CD4-positive, alpha-beta memory T cell (primary cell): ENCODE results near the gene IRF1. TPM values are rescaled to one million over a fixed set of nuclear protein-coding genes. Genes with fewer than 3 reads are reported as not detected.
A peak's percentile ranks its signal among the peaks of the same experiment; 100 is the strongest.
"Not testable (repeated sequence)": the region's sequence is repeated elsewhere in the genome, so short reads cannot be mapped to it uniquely, and the experiment has no call there.

Experiments
- CTCF ChIA-PET: fragments of 350-600 bp; sonication (Branson Sonifier 250); formaldehyde crosslinking; loops from one replicate; lab custom pipeline; 2021; ENCODE audit warnings: inconsistent platforms; ENCODE audit not compliant: partially characterized antibody; lab: Charles Lee
- POLR2A ChIA-PET: fragments of 350-600 bp; sonication (Branson Sonifier 250); formaldehyde crosslinking; loops from one replicate; lab custom pipeline; 2021; ENCODE audit not compliant: partially characterized antibody; lab: Charles Lee
- DNase-seq, 5 donors: peaks; one replicate each; pipeline versions ENCODE4 v3.0.0 to v3.0.0-alpha.2; 2020 to 2022; ENCODE audit warnings: mixed read lengths in 1 of 5
- H3K27ac ChIP-seq: one replicate; pipeline ENCODE4 v1.7.0; 2013; ENCODE audit warnings: low read depth, low read length
- H3K27me3 ChIP-seq: 2 replicates; pipeline ENCODE4 v1.7.0; 2013; ENCODE audit warnings: mild to moderate bottlenecking, low read length, moderate library complexity; ENCODE audit not compliant: insufficient read depth
- H3K36me3 ChIP-seq: 2 replicates; pipeline ENCODE4 v1.7.0; 2013; ENCODE audit warnings: mild to moderate bottlenecking, low read length, moderate library complexity; ENCODE audit not compliant: insufficient read depth
- H3K4me1 ChIP-seq: 2 replicates; pipeline ENCODE4 v1.7.0; 2013; ENCODE audit warnings: mild to moderate bottlenecking, low read length, moderate library complexity; ENCODE audit not compliant: insufficient read depth
- H3K4me3 ChIP-seq, 2 donors: one replicate each; pipeline ENCODE4 v1.7.0; 2013; ENCODE audit warnings: low read length in 2 of 2, mild to moderate bottlenecking in 1 of 2
- H3K9me3 ChIP-seq, 2 donors: one replicate each; pipeline ENCODE4 v1.7.0; 2013; ENCODE audit warnings: low read length in 2 of 2, control low read depth in 1 of 2; ENCODE audit not compliant: control insufficient read depth in 1 of 2
- H3K27ac Mint-ChIP-seq, 7 donors: one replicate each; pipeline ENCODE4 v1.8.0; 2020 to 2021; ENCODE audit warnings: mixed read lengths in 7 of 7, mild to moderate bottlenecking in 6 of 7, inconsistent platforms in 3 of 7, moderate library complexity in 3 of 7
- H3K27me3 Mint-ChIP-seq, 2 donors: one replicate each; pipeline ENCODE4 v1.8.0; 2020 to 2021; ENCODE audit warnings: mixed read lengths in 2 of 2
- H3K36me3 Mint-ChIP-seq, 2 donors: one replicate each; pipeline ENCODE4 v1.8.0; 2020 to 2021; ENCODE audit warnings: mixed read lengths in 2 of 2, inconsistent platforms in 1 of 2, mild to moderate bottlenecking in 1 of 2
- H3K4me1 Mint-ChIP-seq, 4 donors: one replicate each; pipeline ENCODE4 v1.8.0; 2020 to 2021; ENCODE audit warnings: mixed read lengths in 4 of 4, mild to moderate bottlenecking in 1 of 4
- H3K4me3 Mint-ChIP-seq, 8 donors: one replicate each; pipeline ENCODE4 v1.8.0; 2020 to 2021; ENCODE audit warnings: mixed read lengths in 8 of 8, mild to moderate bottlenecking in 7 of 8, moderate library complexity in 6 of 8, inconsistent platforms in 3 of 8
- H3K9me3 Mint-ChIP-seq, 8 donors: one replicate each; pipeline ENCODE4 v1.8.0; 2020 to 2021; ENCODE audit warnings: mixed read lengths in 8 of 8, mild to moderate bottlenecking in 5 of 8, inconsistent platforms in 3 of 8, moderate library complexity in 1 of 8
- intact Hi-C: fragments of 100-400 bp; cut with micrococcal nuclease; formaldehyde crosslinking; loops from one replicate; pipeline ENCODE4 v1.15.1; 2023
- polyA plus RNA-seq, 2 donors: library from polyadenylated mRNA; unstranded; fragments of 300-500 nt; fragmentation: Illumina TruSeq; gene quantifications; one replicate each; pipeline ENCODE4 v1.2.3, GENCODE V29; 2021
- total RNA-seq, 2 experiments: library from RNA; stranded (reverse); gene quantifications; one replicate each; pipeline ENCODE4 v1.2.3, GENCODE V29; 2021

IRF1 gene
- total and polyA plus RNA-seq, 4 experiments from 2014 or later, result 192 to 237 (median 197) TPM

DNA sequence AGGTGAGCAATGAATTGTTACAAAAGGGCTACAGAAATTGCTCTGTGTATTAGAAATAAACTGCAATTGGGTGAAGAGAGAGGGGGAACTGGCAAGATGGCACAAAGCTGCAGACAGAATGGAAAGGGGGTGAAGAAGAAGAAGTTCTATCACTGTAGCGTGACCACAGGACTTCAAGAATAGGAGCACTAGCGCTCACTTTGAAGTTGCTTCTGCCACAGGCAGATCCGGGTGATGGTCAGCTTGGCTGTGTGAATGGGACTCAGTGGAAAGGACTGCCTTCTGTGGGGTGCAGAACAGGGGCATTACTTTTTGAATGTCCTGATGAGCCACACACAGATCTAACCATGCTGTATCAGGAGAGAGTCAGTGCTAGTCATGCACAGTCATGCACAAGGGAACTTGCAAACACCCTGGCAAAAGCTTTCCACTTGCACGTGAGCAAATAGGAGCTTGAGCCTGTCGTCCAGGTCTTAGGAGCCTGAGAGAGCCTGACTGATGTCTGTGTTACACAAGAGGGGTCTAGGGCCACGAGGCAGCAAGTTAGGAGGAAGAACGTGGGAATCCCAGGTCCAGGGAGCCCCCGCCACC lies 36.5 kb upstream of the IRF1 start:
- H3K4me1 Mint-ChIP-seq, result peaks cover 8 to 15% (median 13%) of the 10 kb centered on the region in 4 donors

DNA sequence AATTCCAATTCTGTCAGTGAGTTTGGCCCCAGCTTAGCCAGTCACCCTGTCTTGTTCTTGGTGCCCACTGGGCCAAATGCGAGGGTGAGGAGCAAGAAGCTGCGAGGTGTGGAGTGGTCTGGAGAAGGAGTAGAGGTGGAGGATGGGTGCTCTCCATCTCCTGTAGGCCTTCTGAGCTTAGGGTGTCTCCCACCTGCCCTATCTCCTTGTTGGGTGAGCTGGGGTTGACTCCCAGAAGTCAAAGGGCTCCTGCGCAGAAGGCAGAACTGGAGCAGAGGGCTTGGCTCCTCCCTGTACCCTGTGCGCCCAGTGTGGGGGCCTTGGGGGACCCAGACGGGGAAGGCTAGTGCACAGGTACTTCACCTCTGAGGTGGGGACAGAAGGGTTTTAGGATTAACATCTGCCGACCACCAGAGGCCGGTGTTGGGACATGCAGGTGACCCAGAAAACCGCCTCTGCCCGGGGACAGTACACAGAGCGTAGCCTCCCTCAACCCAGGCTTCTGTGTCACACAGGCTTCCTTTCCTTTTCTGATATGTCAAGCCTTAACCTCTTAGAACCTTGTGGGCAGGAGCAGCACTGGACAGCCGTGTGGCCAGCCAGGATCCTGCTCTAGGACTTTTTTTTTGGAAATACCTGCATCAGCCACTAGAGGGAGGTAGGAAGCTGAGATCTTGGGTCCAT lies 35.9 kb upstream of the IRF1 start:
- Histone ChIP-seq H3K27me3 (no peaks in the 10 kb centered on the region), H3K4me1 (peaks cover 16% of the 10 kb centered on the region), H3K36me3 (no peaks in the 10 kb centered on the region), H3K27ac (no peak overlapping the region), H3K9me3 (no peaks in the 10 kb centered on the region), H3K4me3 (no peak overlapping the region)
- peaks cover 0 to 1% of the 10 kb centered on the region in 2 donors for H3K27me3 Mint-ChIP-seq
- H3K4me3 Mint-ChIP-seq, result peak overlapping the region in 2 of 8 donors; percentile 57 to 60
- CTCF ChIA-PET, result interaction anchor here (0.5 to 3.7 kb wide), 40 partner anchors 11 to 362 kb away, joined by 3 to 47 read pairs (median 4); partner anchors contain the start of genes GDF9, RAD50 and UQCRQ
- no peaks in the 10 kb centered on the region for H3K9me3 Mint-ChIP-seq
- DNase-seq, result peak; percentile 43 to 63 (median 49)
- no peak overlapping the region for H3K27ac Mint-ChIP-seq
- no peaks in the 10 kb centered on the region for H3K36me3 Mint-ChIP-seq
- H3K4me1 Mint-ChIP-seq, result peaks cover 8 to 15% (median 13%) of the 10 kb centered on the region in 4 donors
- intact Hi-C loops, result loop anchor here (1.0 to 10.0 kb wide), 5 partner anchors 30 to 358 kb away; partner anchors contain the start of gene RAD50
- POLR2A ChIA-PET, result interaction anchor here (0.5 kb wide), 1 partner anchor 45 kb away, joined by 3 read pairs; no protein-coding TSS in a partner anchor

More for the DNA sequence above, 36.5 kb upstream of the IRF1 start:
- Mint-ChIP-seq H3K27me3 (peaks cover 2 to 5% of the 10 kb centered on the region in 2 donors), H3K27ac (no peak overlapping the region), H3K9me3 (no peaks in the 10 kb centered on the region), H3K4me3 (no peak overlapping the region), H3K36me3 (no peaks in the 10 kb centered on the region)
- ChIA-PET CTCF (interaction anchor here (0.5 to 3.7 kb wide), 37 partner anchors 10 to 1848 kb away, joined by 3 to 47 read pairs (median 5); partner anchors contain the start of gene RAD50), POLR2A (no interaction called here)
- Histone ChIP-seq H3K4me3 (no peak overlapping the region), H3K27me3 (no peaks in the 10 kb centered on the region), H3K9me3 (no peaks in the 10 kb centered on the region), H3K27ac (no peak overlapping the region), H3K4me1 (peaks cover 16% of the 10 kb centered on the region), H3K36me3 (no peaks in the 10 kb centered on the region)
- intact Hi-C loops, result loop anchor here (1.0 to 10.0 kb wide), 5 partner anchors 29 to 358 kb away; partner anchors contain the start of gene RAD50
- no peak for DNase-seq

DNA sequence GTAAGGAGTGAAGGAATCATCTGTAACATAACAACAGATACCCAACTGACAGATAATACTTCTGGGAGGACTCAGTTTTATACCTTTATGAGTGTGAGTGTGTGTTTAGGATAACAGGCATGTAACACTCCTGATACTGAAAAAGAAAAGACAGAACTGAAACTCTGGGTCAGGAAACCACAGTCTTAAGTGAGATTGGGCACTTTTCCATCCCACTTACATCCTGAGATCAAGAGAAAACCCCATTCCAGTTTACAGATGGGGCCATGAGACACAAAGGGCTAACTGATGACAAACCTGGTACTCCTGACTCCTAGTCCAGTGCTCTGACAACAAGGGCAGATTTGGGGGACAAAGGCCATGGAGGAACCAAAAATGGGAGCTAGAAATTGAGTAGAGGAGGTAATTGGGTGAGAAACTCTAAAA lies 34.7 kb upstream of the IRF1 start:
- DNase-seq, result no peak
- Histone ChIP-seq H3K27ac (no peak overlapping the region), H3K9me3 (no peaks in the 10 kb centered on the region), H3K36me3 (no peaks in the 10 kb centered on the region), H3K4me1 (peaks cover 22% of the 10 kb centered on the region), H3K27me3 (no peaks in the 10 kb centered on the region), H3K4me3 (no peak overlapping the region)
- intact Hi-C loops, result loop anchor here (10.0 kb wide), 2 partner anchors 89 to 359 kb away; no protein-coding TSS in a partner anchor
- Mint-ChIP-seq H3K9me3 (no peaks in the 10 kb centered on the region), H3K4me3 (no peak overlapping the region), H3K4me1 (peaks cover 11 to 20% (median 13%) of the 10 kb centered on the region in 4 donors), H3K36me3 (no peaks in the 10 kb centered on the region), H3K27me3 (no peaks in the 10 kb centered on the region), H3K27ac (no peak overlapping the region)
- CTCF ChIA-PET, result interaction anchor here (0.8 to 3.7 kb wide), 10 partner anchors 12 to 341 kb away, joined by 3 to 47 read pairs (median 6); partner anchors contain the start of genes GDF9, RAD50 and UQCRQ
- POLR2A ChIA-PET, result no interaction called here

DNA sequence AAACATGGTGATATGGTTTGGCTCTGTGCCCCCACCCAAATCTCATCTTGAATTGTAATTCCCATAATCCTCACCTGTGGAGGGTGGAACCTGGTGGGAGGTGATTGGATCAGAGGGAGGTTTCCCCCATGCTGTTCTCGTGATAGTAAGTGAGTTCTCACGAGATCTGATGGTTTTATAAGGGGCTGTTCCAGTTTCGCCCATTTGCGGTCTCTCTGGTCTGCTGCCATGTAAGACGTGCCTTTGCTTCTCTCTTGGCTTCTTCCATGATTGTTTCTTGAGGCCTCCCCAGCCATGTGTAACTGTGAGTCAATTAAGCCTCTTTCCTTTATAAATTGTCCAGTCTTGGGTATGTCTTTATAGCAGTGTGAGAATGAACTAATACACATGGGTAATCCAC lies 34.3 kb upstream of the IRF1 start:
- H3K9me3 ChIP-seq, H3K36me3 Mint-ChIP-seq, H3K27me3 Mint-ChIP-seq, H3K4me3 ChIP-seq, H3K27me3 ChIP-seq, H3K36me3 ChIP-seq, H3K27ac Mint-ChIP-seq, DNase-seq, H3K4me3 Mint-ChIP-seq, H3K27ac ChIP-seq, POLR2A ChIA-PET, H3K9me3 Mint-ChIP-seq: not testable (repeated sequence)
- CTCF ChIA-PET, result interaction anchor here (3.4 to 3.7 kb wide), 2 partner anchors 12 to 16 kb away, joined by 13 to 21 read pairs; no protein-coding TSS in a partner anchor
- peaks cover 22% of the 10 kb centered on the region for H3K4me1 ChIP-seq
- intact Hi-C loops, result loop anchor here (10.0 kb wide), 2 partner anchors 90 to 360 kb away; no protein-coding TSS in a partner anchor
- H3K4me1 Mint-ChIP-seq, result peaks cover 11 to 20% (median 13%) of the 10 kb centered on the region in 4 donors

DNA sequence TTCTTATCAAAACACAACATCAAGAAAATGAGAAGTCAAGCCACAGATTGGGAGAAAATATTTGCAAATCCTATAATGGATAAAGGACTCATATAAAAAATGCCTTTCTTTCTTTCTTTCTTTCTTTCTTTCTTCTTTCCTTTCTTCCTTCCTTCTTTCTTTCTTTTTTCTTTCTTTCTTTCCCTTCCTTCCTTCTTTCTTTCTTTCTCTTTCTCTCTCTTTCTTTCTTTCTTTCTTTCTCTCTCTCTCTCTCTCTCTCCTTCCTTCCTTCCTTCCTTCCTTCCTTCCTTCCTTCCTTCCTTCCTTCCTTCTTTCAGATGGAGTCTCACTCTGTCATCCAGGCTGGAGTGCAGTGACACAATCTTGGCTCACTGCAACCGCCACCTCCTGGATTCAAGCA lies 31.5 kb upstream of the IRF1 start:
- H3K27ac ChIP-seq, DNase-seq, POLR2A ChIA-PET, H3K4me3 ChIP-seq, H3K4me3 Mint-ChIP-seq, H3K9me3 ChIP-seq, H3K9me3 Mint-ChIP-seq, H3K36me3 ChIP-seq, H3K27me3 ChIP-seq, CTCF ChIA-PET, H3K36me3 Mint-ChIP-seq, H3K27me3 Mint-ChIP-seq: not testable (repeated sequence)
- peak overlapping the region in 1 of 7 donors; percentile 23 for H3K27ac Mint-ChIP-seq
- intact Hi-C loops, result loop anchor here (10.0 kb wide), 2 partner anchors 93 to 363 kb away; no protein-coding TSS in a partner anchor
- H3K4me1 ChIP-seq, result peaks cover 12% of the 10 kb centered on the region
- peaks cover 5 to 11% (median 6%) of the 10 kb centered on the region in 4 donors for H3K4me1 Mint-ChIP-seq

DNA sequence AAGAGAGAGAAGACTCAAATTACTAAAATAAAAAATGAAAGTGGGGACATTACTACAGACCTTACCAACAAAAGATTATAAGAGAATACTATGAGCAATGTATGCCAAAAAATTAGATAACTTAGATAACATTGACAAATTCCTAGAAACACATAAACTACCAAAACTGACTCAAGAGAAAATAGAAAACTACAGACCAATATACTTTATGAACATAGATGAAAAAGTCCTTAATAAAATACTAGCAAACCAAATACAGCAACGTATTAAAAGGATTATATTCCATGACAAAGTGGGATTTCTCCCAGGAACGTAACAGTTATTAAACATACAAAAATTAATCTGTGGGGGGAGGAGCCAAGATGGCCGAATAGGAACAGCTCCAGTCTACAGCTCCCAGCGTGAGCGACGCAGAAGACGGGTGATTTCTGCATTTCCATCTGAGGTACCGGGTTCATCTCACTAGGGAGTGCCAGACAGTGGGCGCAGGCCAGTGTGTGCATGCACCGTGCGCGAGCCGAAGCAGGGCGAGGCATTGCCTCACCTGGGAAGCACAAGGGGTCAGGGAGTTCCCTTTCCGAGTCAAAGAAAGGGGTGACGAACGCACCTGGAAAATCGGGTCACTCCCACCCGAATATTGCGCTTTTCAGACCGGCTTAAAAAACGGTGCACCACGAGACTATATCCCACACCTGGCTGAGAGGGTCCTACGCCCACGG lies 23.2 kb upstream of the IRF1 start:
- H3K4me1 ChIP-seq, DNase-seq, H3K4me3 ChIP-seq, H3K27ac ChIP-seq, H3K27me3 Mint-ChIP-seq, intact Hi-C loops, H3K4me3 Mint-ChIP-seq, CTCF ChIA-PET, POLR2A ChIA-PET, H3K36me3 ChIP-seq, H3K4me1 Mint-ChIP-seq, H3K9me3 ChIP-seq, H3K27me3 ChIP-seq, H3K27ac Mint-ChIP-seq: not testable (repeated sequence)
- Mint-ChIP-seq H3K9me3 (peaks cover 0 to 15% (median 8%) of the 10 kb centered on the region in 8 donors), H3K36me3 (peaks cover 0 to 11% of the 10 kb centered on the region in 2 donors)
